ENCODE results near the gene PRRT2. TPM values are rescaled to one million over a fixed set of nuclear protein-coding genes. Genes with fewer than 3 reads are reported as not detected.

Gene PRRT2
- total and polyA plus RNA-seq, 5 donors from 2014 or later, result 0.06 to 1.9 (median 0.17) TPM; not detected in 2

Other genes with a start within 250 kb of the PRRT2 start
- 149 TPM for gene SPN, start 148.9 kb upstream of the PRRT2 start, total RNA-seq
- gene SPN, start 148.9 kb upstream of the PRRT2 start, polyA plus RNA-seq, result 100 to 1,000 TPM; 103 to 135 (median 126) TPM
- 2.4 TPM for gene QPRT, start 133.0 kb upstream of the PRRT2 start, total RNA-seq
- 1 to 10 TPM in 1 of 4 donors, under 1 TPM in 3; 0.53 to 2.1 (median 0.69) TPM for gene QPRT, start 133.0 kb upstream of the PRRT2 start, polyA plus RNA-seq
- 89.4 TPM for gene C16orf54, start 66.2 kb upstream of the PRRT2 start, total RNA-seq
- 10 to 100 TPM; 31.4 to 84.9 (median 57.2) TPM for gene C16orf54, start 66.2 kb upstream of the PRRT2 start, polyA plus RNA-seq
- gene ZG16, start 33.9 kb upstream of the PRRT2 start, total RNA-seq, result not detected
- gene ZG16, start 33.9 kb upstream of the PRRT2 start, polyA plus RNA-seq, result not detected
- 89.1 TPM for gene KIF22, start 21.4 kb upstream of the PRRT2 start, total RNA-seq
- 10 to 100 TPM; 49.4 to 65.1 (median 56.1) TPM for gene KIF22, start 21.4 kb upstream of the PRRT2 start, polyA plus RNA-seq
- 224 TPM for gene MAZ, start 5.7 kb upstream of the PRRT2 start, total RNA-seq
- 10 to 100 TPM; 36.9 to 62.2 (median 44.5) TPM for gene MAZ, start 5.7 kb upstream of the PRRT2 start, polyA plus RNA-seq
- gene PAGR1, start 4.0 kb downstream of the PRRT2 start, total RNA-seq, result 15.6 TPM
- 10 to 100 TPM; 41.0 to 48.8 (median 45.5) TPM for gene PAGR1, start 4.0 kb downstream of the PRRT2 start, polyA plus RNA-seq
- gene MVP, start 8.3 kb downstream of the PRRT2 start, total RNA-seq, result 163 TPM
- 100 to 1,000 TPM; 116 to 157 (median 133) TPM for gene MVP, start 8.3 kb downstream of the PRRT2 start, polyA plus RNA-seq
- gene CDIPT, start 51.0 kb downstream of the PRRT2 start, total RNA-seq, result 47.7 TPM
- 100 to 1,000 TPM; 100 to 122 (median 108) TPM for gene CDIPT, start 51.0 kb downstream of the PRRT2 start, polyA plus RNA-seq
- not detected for gene SEZ6L2, start 87.4 kb downstream of the PRRT2 start, total RNA-seq
- not detected for gene SEZ6L2, start 87.4 kb downstream of the PRRT2 start, polyA plus RNA-seq
- not detected for gene ASPHD1, start 88.3 kb downstream of the PRRT2 start, total RNA-seq
- gene ASPHD1, start 88.3 kb downstream of the PRRT2 start, polyA plus RNA-seq, result not detected
- 52.3 TPM for gene KCTD13, start 114.0 kb downstream of the PRRT2 start, total RNA-seq
- gene KCTD13, start 114.0 kb downstream of the PRRT2 start, polyA plus RNA-seq, result 10 to 100 TPM in 2 of 4 donors, 1 to 10 TPM in 2; 7.0 to 12.8 (median 9.9) TPM
- 76.7 TPM for gene TMEM219, start 149.9 kb downstream of the PRRT2 start, total RNA-seq
- gene TMEM219, start 149.9 kb downstream of the PRRT2 start, polyA plus RNA-seq, result 100 to 1,000 TPM; 193 to 261 (median 221) TPM
- gene TAOK2, start 161.7 kb downstream of the PRRT2 start, total RNA-seq, result 30.0 TPM
- gene TAOK2, start 161.7 kb downstream of the PRRT2 start, polyA plus RNA-seq, result 1 to 10 TPM; 2.1 to 3.5 (median 2.9) TPM
- 12.4 TPM for gene HIRIP3, start 183.4 kb downstream of the PRRT2 start, total RNA-seq
- 10 to 100 TPM; 13.9 to 19.9 (median 16.2) TPM for gene HIRIP3, start 183.4 kb downstream of the PRRT2 start, polyA plus RNA-seq
- 105 TPM for gene INO80E, start 184.0 kb downstream of the PRRT2 start, total RNA-seq
- gene INO80E, start 184.0 kb downstream of the PRRT2 start, polyA plus RNA-seq, result 1 to 10 TPM; 5.0 to 8.9 (median 6.0) TPM
- gene DOC2A, start 198.8 kb downstream of the PRRT2 start, total RNA-seq, result not detected
- gene DOC2A, start 198.8 kb downstream of the PRRT2 start, polyA plus RNA-seq, result not detected
- not detected for gene C16orf92, start 211.0 kb downstream of the PRRT2 start, total RNA-seq
- gene C16orf92, start 211.0 kb downstream of the PRRT2 start, polyA plus RNA-seq, result not detected
- gene TLCD3B, start 219.1 kb downstream of the PRRT2 start, total RNA-seq, result not detected
- not detected for gene TLCD3B, start 219.1 kb downstream of the PRRT2 start, polyA plus RNA-seq

All from CD4-positive, CD25-positive, alpha-beta regulatory T cell (primary cell).